Smooth muscle cell of trachea (primary cell): Measurements from ENCODE around the gene MSANTD2. TPM values are rescaled to one million over a fixed set of nuclear protein-coding genes. Genes with fewer than 3 reads are reported as not detected.

Experiments used
- total RNA-seq: library from RNA; depleted of rRNA; stranded (reverse); fragments of >200 nt; gene quantifications from 2 replicates; pipeline ENCODE4 v1.2.1, GENCODE V29; 2014

Gene MSANTD2
- 9.3 and 10.4 TPM in 2 replicates for total RNA-seq

GRCh38 chr11:124800226-124800929 lies at the start of gene MSANTD2:
Gene MSANTD2 (minus strand): TSS chr11:124800406. CDS start chr11:124800380, 26 bp downstream.

GRCh38 chr11:124762105-124762623 lies 38.0 kb downstream of the MSANTD2 start, which contains the start of gene ESAM:
Gene ESAM (minus strand): TSS chr11:124762290. CDS start chr11:124762154, 136 bp downstream.

DNA sequence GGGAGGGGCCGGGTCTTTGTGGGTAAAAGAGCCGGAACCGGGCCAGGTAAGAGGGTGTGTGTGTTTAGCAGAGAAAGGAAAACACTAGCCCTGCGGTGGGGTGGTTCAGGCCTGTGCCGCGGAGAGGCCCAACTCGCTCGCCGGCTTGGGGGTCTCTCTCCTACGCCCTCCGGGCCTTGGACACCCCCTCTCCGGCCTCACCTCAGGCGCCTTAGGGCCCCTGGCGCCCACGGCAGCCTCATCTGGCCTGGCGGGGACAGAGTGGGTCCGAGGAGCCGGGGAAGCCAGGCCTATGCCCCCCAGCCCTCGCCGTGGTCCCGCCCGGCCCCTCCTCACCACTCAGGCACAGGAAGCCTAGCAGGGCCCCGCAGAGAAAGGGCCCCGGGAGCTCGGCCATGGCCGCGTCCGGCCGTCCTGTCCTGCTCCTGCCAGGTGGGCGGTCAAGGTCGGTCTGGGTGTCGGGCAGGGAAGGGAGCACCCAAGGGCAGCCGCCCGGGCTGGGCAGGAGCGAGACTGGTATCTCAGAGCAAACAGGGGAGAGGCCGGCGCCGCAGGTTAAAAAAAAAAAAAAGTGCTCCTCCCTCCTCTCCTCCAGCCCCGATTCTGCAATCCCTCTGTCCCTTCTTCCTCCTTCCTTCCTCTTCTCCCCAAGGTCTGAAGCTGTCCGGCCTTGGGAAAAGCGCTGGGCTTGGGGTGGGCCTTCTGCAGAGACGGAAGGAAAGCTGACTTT lies 48.3 kb downstream of the MSANTD2 start, which contains the start of gene VSIG2:
Gene VSIG2 (minus strand): TSS at position 515 of the 730 bp plus-strand sequence. CDS start 118 bp downstream, at position 397.

DNA sequence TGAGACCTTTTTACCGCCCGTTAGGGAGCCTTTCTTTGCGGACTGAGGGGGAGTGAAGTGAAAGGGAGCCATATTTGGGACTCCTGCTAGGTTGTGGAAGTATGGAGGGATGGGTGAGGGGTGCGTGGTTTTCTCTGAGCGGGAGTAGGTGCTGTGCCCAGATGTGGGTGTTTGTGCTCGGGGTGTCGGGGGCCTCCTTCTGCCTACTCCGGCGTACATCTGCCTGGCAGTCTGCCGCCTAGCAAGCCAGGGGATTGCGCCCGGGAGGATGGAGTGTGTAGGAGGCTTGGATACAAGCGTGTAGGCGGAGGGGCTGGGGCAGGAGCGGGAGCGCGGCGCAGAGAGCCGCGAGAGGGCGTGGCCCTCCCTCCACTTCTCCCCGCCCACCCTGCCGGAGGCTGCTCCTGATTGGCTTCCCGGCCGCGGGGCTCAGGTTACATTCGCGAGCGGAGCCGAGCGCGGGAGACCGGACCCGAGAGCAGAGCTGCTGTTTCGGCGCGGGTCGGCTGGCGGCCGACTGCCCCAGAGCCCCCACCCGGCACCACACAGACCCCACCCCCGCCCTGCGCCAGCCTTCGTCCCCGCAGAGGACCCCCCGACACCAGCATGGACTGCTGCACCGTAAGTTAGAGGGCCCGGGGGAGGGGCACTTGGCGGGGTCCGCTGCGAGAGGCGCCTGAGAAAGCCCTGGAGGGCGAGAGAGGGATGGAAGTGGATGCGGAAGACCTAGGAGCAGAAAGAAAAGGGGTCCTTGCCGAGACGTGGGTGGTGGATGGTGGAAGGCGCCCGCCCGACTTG lies 60.5 kb downstream of the MSANTD2 start, which contains the start of gene NRGN:
Gene NRGN (plus strand): TSS at position 464 of the 798 bp plus-strand sequence. CDS start 143 bp downstream, at position 607.

Other genes with a start within 250 kb of the MSANTD2 start
- not detected in 2 replicates for gene OR8A1, start 230.4 kb downstream of the MSANTD2 start, total RNA-seq
- gene PANX3, start 189.0 kb downstream of the MSANTD2 start, total RNA-seq, result not detected in 2 replicates
- gene TBRG1, start 177.5 kb downstream of the MSANTD2 start, total RNA-seq, result 22.8 and 41.5 TPM in 2 replicates
- gene SIAE, start 126.7 kb downstream of the MSANTD2 start, total RNA-seq, result 17.6 and 30.8 TPM in 2 replicates
- gene SPA17, start 126.5 kb downstream of the MSANTD2 start, total RNA-seq, result 7.4 and 29.2 TPM in 2 replicates
- 0.50 and 0.58 TPM in 2 replicates for gene NRGN, start 60.5 kb downstream of the MSANTD2 start, total RNA-seq
- gene VSIG2, start 48.2 kb downstream of the MSANTD2 start, total RNA-seq, result 0.33 TPM in 1 of 2 replicates, not detected in the other
- 0.44 TPM in 1 of 2 replicates, not detected in the other for gene ESAM, start 38.1 kb downstream of the MSANTD2 start, total RNA-seq
- gene ROBO3, start 65.0 kb upstream of the MSANTD2 start, total RNA-seq, result 9.0 and 19.0 TPM in 2 replicates
- 1.3 and 2.0 TPM in 2 replicates for gene ROBO4, start 97.5 kb upstream of the MSANTD2 start, total RNA-seq
- not detected in 2 replicates for gene HEPN1, start 118.8 kb upstream of the MSANTD2 start, total RNA-seq
- gene HEPACAM, start 135.6 kb upstream of the MSANTD2 start, total RNA-seq, result not detected in 2 replicates
- gene CCDC15, start 153.8 kb upstream of the MSANTD2 start, total RNA-seq, result 0.83 and 3.6 TPM in 2 replicates